Duodenal mucosa (tissue), 2 donors: ENCODE data around the gene VWA5B2.

Experiments used
- H3K27ac ChIP-seq: one replicate; pipeline ENCODE4 v1.7.0; 2013; ENCODE audit warnings: low read depth, low read length
- H3K27me3 ChIP-seq, 2 donors: one replicate each; pipeline ENCODE4 v1.7.0; 2013; ENCODE audit warnings: low read length in 2 of 2, control low read depth in 1 of 2; ENCODE audit not compliant: insufficient read depth in 2 of 2, control insufficient read depth in 1 of 2
- H3K36me3 ChIP-seq, 2 donors: one replicate each; pipeline ENCODE4 v1.7.0; 2013; ENCODE audit warnings: low read length in 2 of 2, control low read depth in 1 of 2; ENCODE audit not compliant: insufficient read depth in 2 of 2, control insufficient read depth in 1 of 2
- H3K4me1 ChIP-seq, 2 donors: one replicate each; pipeline ENCODE4 v1.7.0; 2013; ENCODE audit warnings: low read length in 2 of 2, control low read depth in 1 of 2; ENCODE audit not compliant: insufficient read depth in 2 of 2, control insufficient read depth in 1 of 2
- H3K4me3 ChIP-seq, 2 donors: one replicate each; pipeline ENCODE4 v1.7.0; 2013; ENCODE audit warnings: low read length in 2 of 2, low read depth in 1 of 2
- H3K9ac ChIP-seq, 2 donors: one replicate each; pipeline ENCODE4 v1.7.0; 2013; ENCODE audit warnings: low read length in 2 of 2, low read depth in 1 of 2
- H3K9me3 ChIP-seq, 2 donors: one replicate each; pipeline ENCODE4 v1.7.0; 2013; ENCODE audit warnings: low read length in 2 of 2, control low read depth in 1 of 2; ENCODE audit not compliant: control insufficient read depth in 1 of 2

The VWA5B2 gene

GRCh38 chr3:184234224-184234623 is 4.8 kb downstream of the VWA5B2 start:
- no peak overlapping the region for H3K27ac ChIP-seq
- H3K27me3 ChIP-seq = peaks cover 24 to 26% of the 10 kb centered on the region in 2 donors

GRCh38 chr3:184234671-184235380 is 5.4 kb downstream of the VWA5B2 start:
- Histone ChIP-seq H3K4me1 (peaks cover 0 to 8% of the 10 kb centered on the region in 2 donors), H3K9me3 (no peaks in the 10 kb centered on the region), H3K9ac (no peak overlapping the region), H3K36me3 (no peaks in the 10 kb centered on the region), H3K27me3 (peaks cover 19 to 26% of the 10 kb centered on the region in 2 donors), H3K4me3 (no peak overlapping the region), H3K27ac (no peak overlapping the region)

More at GRCh38 chr3:184234224-184234623, 4.8 kb downstream of the VWA5B2 start:
- Histone ChIP-seq H3K4me1 (peaks cover 0 to 13% of the 10 kb centered on the region in 2 donors), H3K4me3 (no peak overlapping the region), H3K36me3 (no peaks in the 10 kb centered on the region), H3K9me3 (no peaks in the 10 kb centered on the region), H3K9ac (no peak overlapping the region)

DNA sequence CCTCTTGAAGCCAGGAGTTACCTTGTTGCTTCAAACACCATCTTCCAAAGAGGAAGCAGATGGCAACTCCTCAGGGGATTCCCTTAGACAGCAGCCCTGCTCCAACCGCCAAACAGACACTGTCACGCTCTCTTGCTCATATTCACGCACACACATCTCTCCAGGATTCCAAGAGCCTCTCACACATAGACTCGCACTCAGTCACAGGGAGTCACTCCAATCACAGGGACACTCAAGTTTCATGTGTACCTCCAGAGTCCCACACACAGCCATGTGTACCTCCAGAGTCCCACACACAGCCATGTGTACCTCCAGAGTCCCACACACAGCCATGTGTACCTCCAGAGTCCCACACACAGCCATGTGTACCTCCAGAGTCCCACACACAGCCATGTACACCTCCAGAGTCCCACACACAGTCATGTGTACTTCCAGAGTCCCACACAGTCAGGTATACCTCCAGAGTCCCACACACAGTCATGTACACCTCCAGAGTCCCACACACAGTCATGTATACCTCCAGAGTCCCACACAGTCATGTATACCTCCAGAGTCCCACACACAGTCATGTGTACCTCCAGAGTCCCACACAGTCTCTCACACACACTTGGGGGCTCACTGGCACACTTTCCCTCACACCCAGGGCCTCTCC is 6.1 kb downstream of the VWA5B2 start:
- H3K36me3 ChIP-seq = no peaks in the 10 kb centered on the region
- H3K4me3 ChIP-seq = no peak overlapping the region
- no peak overlapping the region for H3K27ac ChIP-seq
- no peak overlapping the region for H3K9ac ChIP-seq
- peaks cover 15 to 26% of the 10 kb centered on the region in 2 donors for H3K27me3 ChIP-seq
- peaks cover 0 to 7% of the 10 kb centered on the region in 2 donors for H3K4me1 ChIP-seq
- no peaks in the 10 kb centered on the region for H3K9me3 ChIP-seq

DNA sequence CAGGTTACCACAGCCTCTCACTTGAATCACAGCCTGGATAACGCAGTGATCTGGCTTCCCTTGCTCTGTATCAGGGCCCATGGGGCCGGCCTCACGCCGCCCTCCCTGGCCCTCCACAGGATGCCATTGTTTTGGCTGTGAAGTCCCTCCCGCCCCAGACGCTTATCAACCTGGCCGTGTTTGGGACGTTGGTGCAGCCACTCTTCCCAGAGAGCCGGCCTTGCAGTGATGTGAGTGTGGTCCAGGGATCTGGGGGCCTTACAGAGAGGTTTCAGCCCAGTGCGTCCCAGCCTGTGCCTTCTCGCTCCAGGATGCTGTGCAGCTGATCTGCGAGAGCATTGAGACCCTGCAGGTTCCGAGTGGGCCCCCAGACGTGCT is 6.6 kb downstream of the VWA5B2 start:
- Histone ChIP-seq H3K4me1 (peaks cover 0 to 9% of the 10 kb centered on the region in 2 donors), H3K4me3 (no peak overlapping the region), H3K9ac (no peak overlapping the region), H3K9me3 (no peaks in the 10 kb centered on the region), H3K27ac (no peak overlapping the region), H3K36me3 (no peaks in the 10 kb centered on the region), H3K27me3 (peaks cover 10 to 23% of the 10 kb centered on the region in 2 donors)

DNA sequence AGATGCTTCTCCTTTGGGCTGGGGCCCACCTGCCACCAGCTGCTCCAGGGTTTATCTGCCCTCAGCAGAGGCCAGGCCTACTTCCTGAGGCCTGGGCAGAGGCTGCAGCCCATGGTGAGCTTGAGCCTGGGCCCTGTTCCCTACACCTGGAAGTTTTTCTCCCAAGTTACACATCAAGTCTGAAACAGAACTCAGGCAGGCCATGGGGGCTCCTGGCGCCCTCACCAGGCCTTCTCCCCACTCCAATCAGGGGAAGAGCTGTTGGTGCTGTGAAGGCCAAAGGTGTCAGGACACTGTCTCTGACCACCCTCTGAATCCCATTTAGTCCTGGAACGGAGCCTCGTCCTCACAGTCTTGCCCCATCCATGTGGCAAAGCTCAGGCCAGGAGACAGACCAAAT is 7.3 kb downstream of the VWA5B2 start:
- no peak overlapping the region for H3K9ac ChIP-seq

DNA sequence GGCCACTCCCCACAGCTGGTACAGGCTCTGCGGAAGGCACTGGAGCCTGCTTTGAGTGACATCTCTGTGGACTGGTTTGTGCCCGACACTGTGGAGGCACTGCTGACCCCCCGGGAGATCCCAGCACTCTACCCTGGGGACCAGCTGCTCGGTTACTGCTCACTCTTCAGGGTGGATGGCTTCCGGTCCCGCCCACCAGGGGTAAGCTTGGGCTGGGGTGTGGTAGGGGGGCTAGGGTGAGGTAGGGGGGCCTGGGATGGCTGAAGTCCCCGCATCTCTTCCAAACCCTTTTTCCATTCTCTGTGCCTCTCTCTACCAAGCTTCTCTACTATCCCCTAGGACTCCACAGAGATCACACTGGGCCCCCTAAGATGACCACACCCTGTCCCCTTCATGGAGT is 7.8 kb downstream of the VWA5B2 start:
- Histone ChIP-seq H3K36me3 (peaks cover 0 to 3% of the 10 kb centered on the region in 2 donors), H3K4me1 (peaks cover 0 to 17% of the 10 kb centered on the region in 2 donors), H3K9me3 (no peaks in the 10 kb centered on the region), H3K4me3 (no peak overlapping the region), H3K27ac (no peak overlapping the region), H3K27me3 (peaks cover 0 to 11% of the 10 kb centered on the region in 2 donors), H3K9ac (no peak overlapping the region)

More for the DNA sequence above, 7.3 kb downstream of the VWA5B2 start:
- H3K27me3 ChIP-seq = peaks cover 4 to 16% of the 10 kb centered on the region in 2 donors
- H3K9me3 ChIP-seq = no peaks in the 10 kb centered on the region
- H3K4me3 ChIP-seq = no peak overlapping the region
- H3K27ac ChIP-seq = no peak overlapping the region
- H3K4me1 ChIP-seq = peaks cover 0 to 14% of the 10 kb centered on the region in 2 donors
- H3K36me3 ChIP-seq = no peaks in the 10 kb centered on the region

- Histone ChIP-seq H3K27ac (no peak overlapping the region), H3K36me3 (peaks cover 1 to 9% of the 10 kb centered on the region in 2 donors), H3K9me3 (no peaks in the 10 kb centered on the region), H3K9ac (no peak overlapping the region), H3K4me1 (peaks cover 0 to 17% of the 10 kb centered on the region in 2 donors), H3K27me3 (peaks cover 0 to 6% of the 10 kb centered on the region in 2 donors), H3K4me3 (no peak overlapping the region)
These were observed 8.4 kb downstream of the VWA5B2 start for GRCh38 chr3:184237807-184238206.

DNA sequence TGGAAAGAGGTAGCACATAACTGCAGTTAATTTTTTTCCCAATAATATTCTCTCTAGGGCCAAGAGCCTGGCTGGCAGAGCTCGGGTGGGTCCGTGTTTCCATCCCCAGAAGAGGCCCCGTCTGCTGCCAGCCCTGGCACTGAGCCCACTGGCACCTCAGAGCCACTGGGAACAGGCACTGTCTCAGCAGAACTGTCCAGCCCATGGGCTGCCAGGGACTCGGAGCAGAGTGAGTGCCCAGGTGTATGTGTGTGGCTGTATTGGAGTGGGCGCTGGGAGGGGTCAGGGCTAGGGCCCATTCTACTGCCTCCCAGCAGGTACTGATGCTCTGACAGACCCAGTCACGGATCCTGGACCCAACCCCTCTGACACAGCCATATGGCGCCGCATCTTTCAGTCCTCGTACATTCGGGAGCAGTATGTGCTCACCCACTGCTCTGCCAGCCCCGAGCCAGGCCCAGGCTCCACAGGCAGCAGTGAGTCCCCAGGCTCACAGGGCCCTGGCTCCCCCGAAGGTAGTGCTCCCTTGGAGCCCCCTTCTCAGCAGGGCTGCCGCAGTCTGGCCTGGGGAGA is 8.9 kb downstream of the VWA5B2 start:
- peaks cover 0 to 17% of the 10 kb centered on the region in 2 donors for H3K4me1 ChIP-seq
- peaks cover 7 to 15% of the 10 kb centered on the region in 2 donors for H3K36me3 ChIP-seq
- H3K9me3 ChIP-seq = no peaks in the 10 kb centered on the region
- H3K4me3 ChIP-seq = no peak overlapping the region
- no peak overlapping the region for H3K27ac ChIP-seq
- peaks cover 0 to 4% of the 10 kb centered on the region in 2 donors for H3K27me3 ChIP-seq
- no peak overlapping the region for H3K9ac ChIP-seq

DNA sequence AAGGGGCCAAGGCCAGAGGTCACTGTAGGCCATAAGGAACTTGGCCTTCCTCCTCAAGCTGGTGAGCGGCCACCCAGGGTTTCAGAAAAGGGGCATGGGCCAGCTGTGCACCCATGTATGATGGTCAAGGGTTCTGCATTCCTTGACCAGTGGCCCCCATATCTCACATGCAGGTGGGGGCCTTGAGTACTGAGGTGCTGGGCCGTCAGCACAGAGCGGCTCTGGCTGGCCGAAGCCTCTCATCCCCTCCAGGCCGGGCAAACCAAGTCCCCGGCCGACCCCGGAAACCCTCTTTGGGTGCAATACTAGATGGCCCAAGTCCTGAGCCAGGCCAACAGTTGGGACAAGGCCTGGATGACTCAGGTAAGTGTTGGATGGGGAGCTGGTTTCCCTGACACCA is 9.8 kb downstream of the VWA5B2 start:
- Histone ChIP-seq H3K4me1 (peaks cover 0 to 17% of the 10 kb centered on the region in 2 donors), H3K4me3 (no peak overlapping the region), H3K9ac (no peak overlapping the region), H3K27ac (no peak overlapping the region), H3K27me3 (no peaks in the 10 kb centered on the region), H3K9me3 (no peaks in the 10 kb centered on the region), H3K36me3 (peaks cover 13 to 24% of the 10 kb centered on the region in 2 donors)

DNA sequence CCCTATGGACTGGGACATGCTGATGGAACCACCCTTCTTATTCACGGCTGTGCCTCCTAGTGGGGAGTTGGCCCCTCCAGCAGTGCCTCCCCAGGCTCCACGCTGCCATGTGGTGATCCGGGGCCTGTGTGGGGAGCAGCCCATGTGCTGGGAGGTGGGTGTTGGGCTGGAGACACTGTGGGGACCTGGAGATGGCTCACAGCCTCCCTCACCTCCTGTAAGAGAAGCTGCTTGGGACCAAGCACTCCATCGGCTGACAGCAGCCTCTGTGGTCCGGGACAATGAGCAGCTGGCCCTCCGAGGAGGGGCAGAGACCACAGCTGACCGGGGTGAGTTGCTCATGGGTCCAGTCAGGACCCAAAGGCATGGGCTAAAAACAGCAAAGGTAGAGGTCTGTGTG is 10.3 kb downstream of the VWA5B2 start:
- Histone ChIP-seq H3K27ac (no peak overlapping the region), H3K4me3 (no peak overlapping the region), H3K4me1 (peaks cover 0 to 17% of the 10 kb centered on the region in 2 donors), H3K9ac (no peak overlapping the region), H3K9me3 (no peaks in the 10 kb centered on the region), H3K36me3 (peaks cover 17 to 28% of the 10 kb centered on the region in 2 donors), H3K27me3 (no peaks in the 10 kb centered on the region)
